Naive B cell (primary cell): ENCODE results near the gene ALOX5. TPM values are rescaled to one million over a fixed set of nuclear protein-coding genes. Genes with fewer than 3 reads are reported as not detected.
"Not testable (repeated sequence)": the region's sequence is repeated elsewhere in the genome, so short reads cannot be mapped to it uniquely, and the experiment has no call there.

Source experiments
- ATAC-seq, 2 donors: fragments of 150-1000 bp; cut with Tn5 transposase; 2 replicates each; pipeline ENCODE4 v1.10.0; 2021; ENCODE audit warnings: low read depth in 2 of 2, mild to moderate bottlenecking in 2 of 2, moderate library complexity in 2 of 2
- DNase-seq: peaks from one replicate; pipeline ENCODE4 v3.0.0; 2022
- H3K27ac Mint-ChIP-seq, 6 donors: one replicate each; pipeline ENCODE4 v1.8.0; 2020 to 2022; ENCODE audit warnings: mild to moderate bottlenecking in 6 of 6, mixed read lengths in 6 of 6, moderate library complexity in 5 of 6, inconsistent platforms in 2 of 6
- H3K27me3 Mint-ChIP-seq, 3 donors: one replicate each; pipeline ENCODE4 v1.8.0; 2021 to 2022; ENCODE audit warnings: mixed read lengths in 3 of 3, mild to moderate bottlenecking in 1 of 3
- H3K36me3 Mint-ChIP-seq, 2 donors: one replicate each; pipeline ENCODE4 v1.8.0; 2020 to 2022; ENCODE audit warnings: mixed read lengths in 2 of 2, inconsistent platforms in 1 of 2, mild to moderate bottlenecking in 1 of 2
- H3K4me1 Mint-ChIP-seq, 3 donors: one replicate each; pipeline ENCODE4 v1.8.0; 2020 to 2022; ENCODE audit warnings: mixed read lengths in 3 of 3, inconsistent platforms in 1 of 3, mild to moderate bottlenecking in 1 of 3, moderate library complexity in 1 of 3
- H3K4me3 Mint-ChIP-seq, 8 donors: one replicate each; pipeline ENCODE4 v1.8.0; 2020 to 2022; ENCODE audit warnings: mild to moderate bottlenecking in 8 of 8, mixed read lengths in 8 of 8, moderate library complexity in 8 of 8, inconsistent platforms in 2 of 8
- H3K9me3 Mint-ChIP-seq, 7 donors: one replicate each; pipeline ENCODE4 v1.8.0; 2020 to 2022; ENCODE audit warnings: mixed read lengths in 7 of 7, mild to moderate bottlenecking in 5 of 7, inconsistent platforms in 2 of 7, moderate library complexity in 1 of 7
- polyA plus RNA-seq, 6 donors: library from polyadenylated mRNA; unstranded; fragments of 300-500 nt; fragmentation: Illumina TruSeq; gene quantifications; one replicate each; pipeline ENCODE4 v1.2.3, GENCODE V29; 2021; ENCODE audit warnings: low read depth in 6 of 6

Gene ALOX5
- polyA plus RNA-seq, 6 donors from 2014 or later: 120 to 202 (median 153) TPM

GRCh38 chr10:45464958-45465567 is 91.0 kb downstream of the ALOX5 start:
- DNase-seq (peak; percentile 66), ATAC-seq (peak; percentile 74 to 75)
- Mint-ChIP-seq H3K27me3 (no peaks in the 10 kb centered on the region), H3K36me3 (peaks cover 4% of the 10 kb centered on the region in 2 donors), H3K9me3 (no peaks in the 10 kb centered on the region), H3K4me1 (peaks cover 72 to 93% (median 76%) of the 10 kb centered on the region in 3 donors), H3K4me3 (peak overlapping the region in 7 of 8 donors; percentile 25 to 76 (median 59)), H3K27ac (peak overlapping the region; percentile 53 to 90 (median 81))

- Mint-ChIP-seq H3K27ac (peak overlapping the region in 4 of 6 donors; percentile 5 to 78 (median 34)), H3K4me1 (peaks cover 66 to 89% (median 68%) of the 10 kb centered on the region in 3 donors), H3K4me3 (peak overlapping the region in 2 of 8 donors; percentile 24 to 78), H3K27me3 (no peaks in the 10 kb centered on the region), H3K9me3 (no peaks in the 10 kb centered on the region), H3K36me3 (no peaks in the 10 kb centered on the region)
- ATAC-seq: no peak
- no peak for DNase-seq
Observed at GRCh38 chr10:45466784-45467183, 92.8 kb downstream of the ALOX5 start.

- Mint-ChIP-seq H3K27me3 (no peaks in the 10 kb centered on the region), H3K9me3 (no peaks in the 10 kb centered on the region), H3K36me3 (no peaks in the 10 kb centered on the region), H3K4me1 (peaks cover 60 to 79% (median 63%) of the 10 kb centered on the region in 3 donors), H3K27ac (peak overlapping the region in 3 of 6 donors; percentile 20 to 38 (median 32)), H3K4me3 (no peak overlapping the region)
- ATAC-seq: no peak
- DNase-seq: no peak
Observed at GRCh38 chr10:45468079-45468478, 94.1 kb downstream of the ALOX5 start.

DNA sequence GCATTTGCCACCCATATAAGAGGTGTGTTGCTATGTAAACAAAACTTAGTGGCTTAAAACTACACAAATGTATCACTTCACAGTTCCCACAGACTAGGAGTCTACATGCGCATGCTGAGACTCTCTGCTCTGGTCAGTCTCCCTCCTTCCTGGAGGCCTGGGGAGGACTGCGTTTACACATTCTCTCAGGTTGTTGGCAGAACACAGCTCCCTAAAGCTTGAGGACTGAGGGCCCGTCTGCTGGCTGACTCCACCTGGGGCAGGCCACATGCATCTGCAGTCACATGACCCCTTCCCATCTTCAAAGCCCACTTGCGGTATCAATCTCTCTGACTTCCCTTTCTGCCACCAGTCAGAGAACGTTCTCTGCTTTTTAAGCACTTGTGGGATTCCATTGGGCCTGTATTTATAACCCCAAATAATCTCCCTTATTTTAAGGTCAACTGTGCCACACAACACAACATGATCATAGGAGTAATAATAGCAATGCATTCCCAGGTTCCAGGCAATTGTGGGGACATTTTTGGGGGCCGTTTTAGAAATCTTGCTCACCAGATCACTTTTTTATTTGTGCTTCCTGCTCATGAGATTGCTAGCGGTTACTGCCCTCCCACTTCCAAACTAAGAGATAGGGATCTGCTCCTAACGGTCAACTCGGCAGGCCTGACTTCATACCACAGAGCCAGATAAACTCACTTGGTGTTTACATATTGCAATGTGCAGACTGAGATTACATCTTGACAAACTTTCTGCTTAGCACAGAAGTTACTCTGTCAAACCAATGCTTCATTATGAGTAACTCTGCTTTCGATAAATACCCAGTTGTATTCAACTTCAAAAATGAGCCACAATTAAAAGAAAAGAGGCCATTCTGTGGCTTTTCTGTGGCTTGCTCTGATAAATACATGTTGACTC is 96.3 kb downstream of the ALOX5 start:
- Mint-ChIP-seq H3K4me3 (peak overlapping the region in 6 of 8 donors; percentile 7 to 77 (median 40)), H3K27me3 (no peaks in the 10 kb centered on the region), H3K27ac (peak overlapping the region; percentile 78 to 94 (median 89)), H3K36me3 (peaks cover 0 to 8% of the 10 kb centered on the region in 2 donors), H3K9me3 (peaks cover 0 to 4% (median 0%) of the 10 kb centered on the region in 7 donors), H3K4me1 (peaks cover 39 to 56% (median 53%) of the 10 kb centered on the region in 3 donors)
- peak; percentile 96 to 97 for ATAC-seq
- peak; percentile 51 for DNase-seq

GRCh38 chr10:45471059-45471458 is 97.0 kb downstream of the ALOX5 start:
- DNase-seq (no peak), ATAC-seq (no peak)
- no peaks in the 10 kb centered on the region for H3K27me3 Mint-ChIP-seq
- H3K36me3 Mint-ChIP-seq: peaks cover 5 to 14% of the 10 kb centered on the region in 2 donors
- peak overlapping the region in 2 of 6 donors; percentile 78 to 94 for H3K27ac Mint-ChIP-seq
- no peak overlapping the region for H3K4me3 Mint-ChIP-seq
- peaks cover 2 to 9% (median 5%) of the 10 kb centered on the region in 7 donors for H3K9me3 Mint-ChIP-seq
- peaks cover 32 to 55% (median 49%) of the 10 kb centered on the region in 3 donors for H3K4me1 Mint-ChIP-seq

GRCh38 chr10:45471531-45472310 is 97.7 kb downstream of the ALOX5 start:
- peaks cover 3 to 15% (median 10%) of the 10 kb centered on the region in 7 donors for H3K9me3 Mint-ChIP-seq
- H3K27ac Mint-ChIP-seq: peak overlapping the region in 5 of 6 donors; percentile 21 to 94 (median 70)
- no peak for DNase-seq
- no peak overlapping the region for H3K4me3 Mint-ChIP-seq
- H3K4me1 Mint-ChIP-seq: peaks cover 25 to 48% (median 43%) of the 10 kb centered on the region in 3 donors
- peaks cover 7 to 21% of the 10 kb centered on the region in 2 donors for H3K36me3 Mint-ChIP-seq
- H3K27me3 Mint-ChIP-seq: no peaks in the 10 kb centered on the region
- no peak for ATAC-seq

DNA sequence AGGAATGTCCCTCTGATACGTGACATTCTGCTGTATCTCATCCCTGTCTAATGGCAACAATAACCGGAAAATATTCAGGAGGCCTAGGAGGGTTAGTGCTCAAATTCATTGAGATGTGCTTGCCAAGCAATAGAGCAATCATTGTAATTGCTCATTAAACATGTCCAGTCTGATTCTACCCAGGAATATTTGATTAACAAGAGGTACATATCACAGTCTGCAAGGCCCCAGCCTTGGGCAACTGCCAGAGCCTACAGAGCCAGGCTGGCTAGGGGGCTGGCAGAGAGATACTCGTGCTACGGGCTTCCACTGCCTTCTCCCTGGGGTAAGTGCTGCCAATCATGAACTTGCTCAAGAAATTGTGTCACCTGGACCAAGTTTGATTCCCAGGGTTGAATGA is 99.1 kb downstream of the ALOX5 start:
- peaks cover 12 to 29% (median 24%) of the 10 kb centered on the region in 7 donors for H3K9me3 Mint-ChIP-seq
- ATAC-seq (no peak), DNase-seq (no peak)
- peaks cover 30 to 43% (median 39%) of the 10 kb centered on the region in 3 donors for H3K4me1 Mint-ChIP-seq
- peak overlapping the region in 3 of 6 donors; percentile 38 to 48 (median 39) for H3K27ac Mint-ChIP-seq
- peaks cover 18 to 35% of the 10 kb centered on the region in 2 donors for H3K36me3 Mint-ChIP-seq
- no peak overlapping the region for H3K4me3 Mint-ChIP-seq
- H3K27me3 Mint-ChIP-seq: no peaks in the 10 kb centered on the region

DNA sequence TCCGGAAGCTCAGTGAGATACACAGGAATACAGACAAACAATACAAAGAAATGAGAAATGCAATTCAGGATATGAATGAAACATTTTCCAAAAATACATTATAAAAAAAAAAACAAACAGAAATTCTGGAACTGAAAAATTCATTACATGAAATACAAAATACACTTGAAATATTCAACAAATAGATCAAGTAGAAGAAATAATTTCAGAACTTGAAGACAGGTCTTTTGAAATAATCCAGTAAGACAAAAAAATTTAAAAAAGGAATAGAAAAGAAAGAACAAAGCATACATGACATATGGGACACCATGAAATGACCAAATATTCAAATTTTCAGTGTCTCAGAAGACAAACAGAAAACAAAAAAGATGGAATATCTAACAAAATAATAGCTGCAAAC is 102.5 kb downstream of the ALOX5 start:
- Mint-ChIP-seq H3K9me3 (peaks cover 14 to 58% (median 48%) of the 10 kb centered on the region in 7 donors), H3K4me1 (peaks cover 19 to 37% (median 20%) of the 10 kb centered on the region in 3 donors), H3K27ac (peak overlapping the region in 1 of 6 donors; percentile 33)

DNA sequence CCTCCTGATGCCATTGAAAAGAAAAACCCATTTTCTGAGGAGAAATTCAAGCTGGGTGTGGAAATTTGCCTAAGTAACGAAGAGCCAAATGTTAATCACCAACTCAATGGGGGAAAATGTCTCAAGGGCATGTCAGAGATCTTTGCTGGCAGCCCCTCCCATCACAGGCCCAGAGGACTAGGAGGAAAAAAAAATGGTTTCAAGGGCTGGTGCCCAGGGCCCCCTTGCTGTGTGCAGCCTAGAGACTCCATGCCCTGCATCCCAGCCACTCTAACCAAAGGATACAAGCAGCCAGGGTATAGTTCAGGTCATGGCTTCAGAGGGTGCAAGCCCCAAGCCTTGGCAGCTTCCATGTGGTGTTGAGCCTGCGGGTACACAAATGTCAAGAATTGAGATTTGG is 106.3 kb downstream of the ALOX5 start:
- Mint-ChIP-seq H3K36me3 (peaks cover 74 to 84% of the 10 kb centered on the region in 2 donors), H3K4me3 (no peak overlapping the region), H3K9me3 (peaks cover 10 to 62% (median 48%) of the 10 kb centered on the region in 7 donors), H3K27me3 (no peaks in the 10 kb centered on the region), H3K27ac (no peak overlapping the region), H3K4me1 (peaks cover 14 to 44% (median 18%) of the 10 kb centered on the region in 3 donors)
- DNase-seq: no peak
- ATAC-seq: no peak

More for the DNA sequence above, 102.5 kb downstream of the ALOX5 start:
- Mint-ChIP-seq H3K36me3 (peaks cover 46 to 65% of the 10 kb centered on the region in 2 donors), H3K4me3 (no peak overlapping the region), H3K27me3 (no peaks in the 10 kb centered on the region)
- DNase-seq: no peak
- ATAC-seq: no peak

DNA sequence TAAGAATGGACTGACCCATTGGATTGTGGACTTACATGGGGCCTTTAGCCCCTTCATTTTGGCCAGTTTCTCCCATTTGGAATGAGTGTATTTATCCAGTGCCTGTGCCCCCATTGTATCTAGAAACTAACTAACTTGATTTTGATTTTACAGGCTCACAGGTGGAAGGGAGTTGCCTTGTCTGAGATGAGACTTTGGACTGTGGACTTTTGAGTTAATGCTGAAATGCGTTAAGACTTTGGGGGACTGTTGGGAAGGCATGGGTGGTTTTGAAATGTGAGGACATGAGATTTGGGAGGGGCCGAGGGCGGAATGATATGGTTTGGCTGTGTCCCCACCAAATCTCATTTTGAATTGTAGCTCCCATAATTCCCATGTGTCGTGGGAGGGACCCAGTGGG is 107.1 kb downstream of the ALOX5 start:
- not testable (repeated sequence) for H3K4me3 Mint-ChIP-seq, H3K27me3 Mint-ChIP-seq, ATAC-seq, DNase-seq, H3K27ac Mint-ChIP-seq
- H3K4me1 Mint-ChIP-seq: peaks cover 13 to 44% (median 14%) of the 10 kb centered on the region in 3 donors
- peaks cover 6 to 55% (median 42%) of the 10 kb centered on the region in 7 donors for H3K9me3 Mint-ChIP-seq
- peaks cover 70 to 77% of the 10 kb centered on the region in 2 donors for H3K36me3 Mint-ChIP-seq

GRCh38 chr10:45483002-45483401 is 109.0 kb downstream of the ALOX5 start:
- Mint-ChIP-seq H3K27me3 (no peaks in the 10 kb centered on the region), H3K36me3 (peaks cover 58 to 69% of the 10 kb centered on the region in 2 donors), H3K9me3 (peaks cover 0 to 36% (median 23%) of the 10 kb centered on the region in 7 donors), H3K4me1 (peaks cover 9 to 32% (median 14%) of the 10 kb centered on the region in 3 donors), H3K27ac (peak overlapping the region in 2 of 6 donors; percentile 16 to 18), H3K4me3 (no peak overlapping the region)
- ATAC-seq: no peak
- DNase-seq: no peak

GRCh38 chr10:45487735-45488134 is 113.7 kb downstream of the ALOX5 start:
- Mint-ChIP-seq H3K27me3 (no peaks in the 10 kb centered on the region), H3K4me1 (peaks cover 14 to 28% (median 24%) of the 10 kb centered on the region in 3 donors), H3K4me3 (no peak overlapping the region), H3K36me3 (peaks cover 21 to 39% of the 10 kb centered on the region in 2 donors), H3K9me3 (peaks cover 0 to 7% (median 0%) of the 10 kb centered on the region in 7 donors), H3K27ac (peak overlapping the region in 2 of 6 donors; percentile 57 to 72)
- DNase-seq (no peak), ATAC-seq (no peak)
